Body of pancreas (tissue), 4 donors: Measurements from ENCODE around the gene F12.

ENCODE experiments used
- POLR2A ChIP-seq, 3 donors: fragments of 450-650 bp; IDR thresholded peaks; one replicate each; pipeline ENCODE4 v1.6.1; 2016; ENCODE audit warnings: antibody characterized with exemption in 3 of 3, mild to moderate bottlenecking in 2 of 3
- TF ChIP-seq, protein P1 (sequence below), 7 experiments: fragments of 450-650 bp in 4 of 7; fragments of 200-600 bp in 3 of 7; sonication (generic) in 3 of 7; IDR thresholded peaks; one replicate each; pipeline ENCODE4 v1.5.1; 2016 to 2019; ENCODE audit warnings: antibody characterized with exemption in 7 of 7

DNA sequence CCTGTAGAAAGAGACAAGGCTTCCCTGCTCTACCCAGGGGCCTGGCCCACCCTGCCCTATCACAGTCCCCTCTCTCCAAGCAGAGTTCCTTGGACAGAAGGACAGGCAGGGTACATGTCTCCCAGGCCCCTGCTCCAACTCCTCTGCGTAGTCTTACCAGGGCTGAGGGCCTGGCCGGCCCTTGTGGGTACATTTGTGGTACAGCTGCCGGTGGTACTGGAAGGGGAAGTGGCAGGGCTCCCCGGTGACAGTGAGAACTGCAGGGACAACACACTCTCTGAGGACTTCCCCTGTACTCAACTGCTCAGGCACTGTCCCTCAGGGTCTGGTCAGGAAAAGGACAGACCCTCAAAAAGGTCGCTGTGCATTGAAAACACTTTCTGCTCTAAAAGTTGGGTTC lies 3.6 kb downstream of the F12 start:
- TF ChIP-seq POLR2A (IDR thresholded peaks at IDR 0.05) = no peak
- TF ChIP-seq, protein P1, sequence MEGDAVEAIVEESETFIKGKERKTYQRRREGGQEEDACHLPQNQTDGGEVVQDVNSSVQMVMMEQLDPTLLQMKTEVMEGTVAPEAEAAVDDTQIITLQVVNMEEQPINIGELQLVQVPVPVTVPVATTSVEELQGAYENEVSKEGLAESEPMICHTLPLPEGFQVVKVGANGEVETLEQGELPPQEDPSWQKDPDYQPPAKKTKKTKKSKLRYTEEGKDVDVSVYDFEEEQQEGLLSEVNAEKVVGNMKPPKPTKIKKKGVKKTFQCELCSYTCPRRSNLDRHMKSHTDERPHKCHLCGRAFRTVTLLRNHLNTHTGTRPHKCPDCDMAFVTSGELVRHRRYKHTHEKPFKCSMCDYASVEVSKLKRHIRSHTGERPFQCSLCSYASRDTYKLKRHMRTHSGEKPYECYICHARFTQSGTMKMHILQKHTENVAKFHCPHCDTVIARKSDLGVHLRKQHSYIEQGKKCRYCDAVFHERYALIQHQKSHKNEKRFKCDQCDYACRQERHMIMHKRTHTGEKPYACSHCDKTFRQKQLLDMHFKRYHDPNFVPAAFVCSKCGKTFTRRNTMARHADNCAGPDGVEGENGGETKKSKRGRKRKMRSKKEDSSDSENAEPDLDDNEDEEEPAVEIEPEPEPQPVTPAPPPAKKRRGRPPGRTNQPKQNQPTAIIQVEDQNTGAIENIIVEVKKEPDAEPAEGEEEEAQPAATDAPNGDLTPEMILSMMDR (IDR thresholded peaks at IDR 0.05) = no peak
